DOHH2 (cell line): ENCODE data around the gene CPNE5.

Experiments
- EZH2phosphoT487 ChIP-seq: fragments of 200-600 bp; sonication (generic); IDR thresholded peaks from 2 replicates; pipeline ENCODE4 v1.6.1; 2017; ENCODE audit warnings: borderline replicate concordance, mild to moderate bottlenecking, antibody characterized with exemption, low read length, moderate library complexity, mixed read lengths
- TF ChIP-seq, protein P1 (sequence below): fragments of 200-600 bp; sonication (generic); IDR thresholded peaks from one replicate; pipeline ENCODE4 v1.5.1; 2014; ENCODE audit warnings: antibody characterized with exemption, mild to moderate bottlenecking, low read depth, low read length; ENCODE audit not compliant: poor library complexity, severe bottlenecking

- TF ChIP-seq, protein P1, sequence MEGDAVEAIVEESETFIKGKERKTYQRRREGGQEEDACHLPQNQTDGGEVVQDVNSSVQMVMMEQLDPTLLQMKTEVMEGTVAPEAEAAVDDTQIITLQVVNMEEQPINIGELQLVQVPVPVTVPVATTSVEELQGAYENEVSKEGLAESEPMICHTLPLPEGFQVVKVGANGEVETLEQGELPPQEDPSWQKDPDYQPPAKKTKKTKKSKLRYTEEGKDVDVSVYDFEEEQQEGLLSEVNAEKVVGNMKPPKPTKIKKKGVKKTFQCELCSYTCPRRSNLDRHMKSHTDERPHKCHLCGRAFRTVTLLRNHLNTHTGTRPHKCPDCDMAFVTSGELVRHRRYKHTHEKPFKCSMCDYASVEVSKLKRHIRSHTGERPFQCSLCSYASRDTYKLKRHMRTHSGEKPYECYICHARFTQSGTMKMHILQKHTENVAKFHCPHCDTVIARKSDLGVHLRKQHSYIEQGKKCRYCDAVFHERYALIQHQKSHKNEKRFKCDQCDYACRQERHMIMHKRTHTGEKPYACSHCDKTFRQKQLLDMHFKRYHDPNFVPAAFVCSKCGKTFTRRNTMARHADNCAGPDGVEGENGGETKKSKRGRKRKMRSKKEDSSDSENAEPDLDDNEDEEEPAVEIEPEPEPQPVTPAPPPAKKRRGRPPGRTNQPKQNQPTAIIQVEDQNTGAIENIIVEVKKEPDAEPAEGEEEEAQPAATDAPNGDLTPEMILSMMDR = no peak
- no peak for TF ChIP-seq EZH2phosphoT487
These were observed 12.4 kb upstream of the CPNE5 start for GRCh38 chr6:36851626-36852025.
